ENCODE measurements around the gene PTPRE. TPM values are rescaled to one million over a fixed set of nuclear protein-coding genes. Genes with fewer than 3 reads are reported as not detected.
A peak's percentile ranks its signal among the peaks of the same experiment; 100 is the strongest.

The PTPRE gene
- total RNA-seq, 1 experiment from 2014 or later: 3.1 TPM

DNA sequence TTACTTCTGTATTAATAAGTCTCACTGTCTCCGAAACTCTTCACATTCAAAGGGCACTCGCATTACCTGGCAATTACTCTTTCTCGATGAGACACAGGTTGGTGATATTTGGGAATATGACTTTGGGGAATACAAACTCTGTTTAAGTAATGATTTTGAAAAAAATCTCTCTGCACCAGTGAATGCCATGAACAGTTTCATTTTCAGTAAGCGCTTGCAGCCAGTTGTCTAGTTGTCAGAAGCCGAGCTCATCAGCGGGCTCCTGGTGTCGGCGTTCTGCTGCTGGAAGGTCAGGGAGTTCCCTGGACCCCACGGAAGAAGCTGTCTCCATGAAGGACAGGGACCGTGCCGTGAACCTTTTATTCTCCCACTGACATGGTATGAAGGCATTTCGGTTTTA lies 57.7 kb downstream of the PTPRE start:
- H3K4me1 Mint-ChIP-seq: peaks cover 64% of the 10 kb centered on the region
- ATAC-seq (no peak), DNase-seq (ENCODE audit: low spot score) (no peak)
- POLR2A ChIA-PET: no interaction called here
- CTCF ChIA-PET: no interaction called here
- H3K27ac Mint-ChIP-seq: no peak overlapping the region
- TF ChIP-seq PREB (CRISPR knock-in tag; IDR thresholded peaks at IDR 0.05; ENCODE audit: borderline replicate concordance) (no peak), SMAD3 (CRISPR knock-in tag; IDR thresholded peaks at IDR 0.05; ENCODE audit: borderline replicate concordance) (no peak), ZNF121 (CRISPR knock-in tag; IDR thresholded peaks at IDR 0.05) (no peak), CREB1 (CRISPR knock-in tag; IDR thresholded peaks at IDR 0.05) (no peak), ZNF263 (CRISPR knock-in tag; IDR thresholded peaks at IDR 0.05; ENCODE audit: low read depth) (no peak), ETV6 (CRISPR knock-in tag; IDR thresholded peaks at IDR 0.05) (no peak), PRDM15 (CRISPR knock-in tag; IDR thresholded peaks at IDR 0.05) (no peak), NFE2L1 (CRISPR knock-in tag; IDR thresholded peaks at IDR 0.05) (no peak)
- TF ChIP-seq, protein P1, sequence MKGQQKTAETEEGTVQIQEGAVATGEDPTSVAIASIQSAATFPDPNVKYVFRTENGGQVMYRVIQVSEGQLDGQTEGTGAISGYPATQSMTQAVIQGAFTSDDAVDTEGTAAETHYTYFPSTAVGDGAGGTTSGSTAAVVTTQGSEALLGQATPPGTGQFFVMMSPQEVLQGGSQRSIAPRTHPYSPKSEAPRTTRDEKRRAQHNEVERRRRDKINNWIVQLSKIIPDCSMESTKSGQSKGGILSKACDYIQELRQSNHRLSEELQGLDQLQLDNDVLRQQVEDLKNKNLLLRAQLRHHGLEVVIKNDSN (CRISPR knock-in tag; IDR thresholded peaks at IDR 0.05): no peak
- H3K9me3 Mint-ChIP-seq: peaks cover 4% of the 10 kb centered on the region; the same call in 1 of the 2 replicates
- H3K27me3 Mint-ChIP-seq (ENCODE audit: low read depth): no peaks in the 10 kb centered on the region
- H3K36me3 Mint-ChIP-seq: no peaks in the 10 kb centered on the region
- no peak overlapping the region for H3K4me3 Mint-ChIP-seq

GRCh38 chr10:127966875-127967274 lies 60.0 kb downstream of the PTPRE start:
- DNase-seq (ENCODE audit: low spot score): no peak
- Mint-ChIP-seq H3K27me3 (ENCODE audit: low read depth) (no peaks in the 10 kb centered on the region), H3K27ac (no peak overlapping the region), H3K36me3 (no peaks in the 10 kb centered on the region), H3K4me3 (no peak overlapping the region), H3K9me3 (peaks cover 4% of the 10 kb centered on the region; the same call in 1 of the 2 replicates), H3K4me1 (peaks cover 54% of the 10 kb centered on the region)
- TF ChIP-seq EMX1 (CRISPR knock-in tag; IDR thresholded peaks at IDR 0.05) (no peak), GRHL2 (CRISPR knock-in tag; IDR thresholded peaks at IDR 0.05; ENCODE audit: insufficient replicate concordance, severe bottlenecking) (no peak), TP53 (CRISPR knock-in tag; IDR thresholded peaks at IDR 0.05) (no peak)
- no peak for ATAC-seq
- ChIA-PET POLR2A (no interaction called here), CTCF (interaction anchor here (1.0 kb wide), 1 partner anchor 45 kb away, joined by 3 read pairs; no protein-coding TSS in a partner anchor)

DNA sequence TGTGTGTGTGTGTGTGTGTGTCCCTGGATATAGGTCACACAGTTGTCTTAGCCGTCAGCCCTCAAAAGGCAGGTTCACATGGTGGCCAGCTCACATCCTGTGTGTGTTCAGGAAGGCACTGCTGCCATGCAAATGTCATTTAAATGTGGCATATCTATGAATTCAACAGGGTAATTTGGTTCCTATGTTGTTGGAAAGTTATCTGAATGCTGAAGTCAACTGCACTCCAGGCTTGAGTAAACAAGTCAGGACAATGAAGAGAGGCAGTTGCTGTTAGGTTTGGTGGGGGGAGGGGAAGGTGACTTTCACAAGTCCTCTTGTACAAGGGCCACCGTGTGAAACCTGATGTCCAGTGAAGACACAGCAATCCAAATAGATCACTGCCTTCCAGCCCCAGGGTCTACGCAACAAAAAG lies 61.1 kb downstream of the PTPRE start:
- POLR2A ChIA-PET: interaction anchor here (0.7 kb wide), 1 partner anchor 945 kb away, joined by 6 read pairs; no protein-coding TSS in a partner anchor
- Mint-ChIP-seq H3K4me3 (no peak overlapping the region), H3K9me3 (peaks cover 4% of the 10 kb centered on the region; the same call in 1 of the 2 replicates), H3K36me3 (no peaks in the 10 kb centered on the region), H3K27ac (no peak overlapping the region), H3K27me3 (ENCODE audit: low read depth) (no peaks in the 10 kb centered on the region), H3K4me1 (peaks cover 42% of the 10 kb centered on the region)
- DNase-seq (ENCODE audit: low spot score): no peak
- CTCF ChIA-PET: interaction anchor here (0.6 to 1.0 kb wide), 2 partner anchors 44 to 110 kb away, joined by 3 read pairs; no protein-coding TSS in a partner anchor
- TF ChIP-seq CBFB (CRISPR knock-in tag; IDR thresholded peaks at IDR 0.05; ENCODE audit: low read depth) (no peak), ZNF317 (CRISPR knock-in tag; IDR thresholded peaks at IDR 0.05; ENCODE audit: borderline replicate concordance, low read depth) (no peak), NR1H2 (CRISPR knock-in tag; IDR thresholded peaks at IDR 0.05) (no peak), ZNF219 (CRISPR knock-in tag; IDR thresholded peaks at IDR 0.05; ENCODE audit: borderline replicate concordance) (no peak), PREB (CRISPR knock-in tag; IDR thresholded peaks at IDR 0.05; ENCODE audit: borderline replicate concordance) (no peak), GABPB1 (CRISPR knock-in tag; IDR thresholded peaks at IDR 0.05) (no peak), ZNF512 (CRISPR knock-in tag; IDR thresholded peaks at IDR 0.05; ENCODE audit: borderline replicate concordance) (no peak), JUN (CRISPR knock-in tag; IDR thresholded peaks at IDR 0.05) (no peak), PRDM15 (CRISPR knock-in tag; IDR thresholded peaks at IDR 0.05) (no peak)
- ATAC-seq: peak; percentile 41
